HG02588 (cell line): ENCODE measurements around the gene CAPN7.

ENCODE experiments used
- ATAC-seq: cut with Tn5 transposase; IDR thresholded peaks from one replicate; pipeline ENCODE4 v1.9.1; 2021; ENCODE audit warnings: mild to moderate bottlenecking, moderate library complexity; ENCODE audit not compliant: unreplicated experiment

CAPN7 gene

GRCh38 chr3:15272426-15273196, 66.6 kb downstream of the CAPN7 start:
- ATAC-seq: no peak

- ATAC-seq: no peak
These were observed 67.2 kb downstream of the CAPN7 start for GRCh38 chr3:15273227-15273626.

DNA sequence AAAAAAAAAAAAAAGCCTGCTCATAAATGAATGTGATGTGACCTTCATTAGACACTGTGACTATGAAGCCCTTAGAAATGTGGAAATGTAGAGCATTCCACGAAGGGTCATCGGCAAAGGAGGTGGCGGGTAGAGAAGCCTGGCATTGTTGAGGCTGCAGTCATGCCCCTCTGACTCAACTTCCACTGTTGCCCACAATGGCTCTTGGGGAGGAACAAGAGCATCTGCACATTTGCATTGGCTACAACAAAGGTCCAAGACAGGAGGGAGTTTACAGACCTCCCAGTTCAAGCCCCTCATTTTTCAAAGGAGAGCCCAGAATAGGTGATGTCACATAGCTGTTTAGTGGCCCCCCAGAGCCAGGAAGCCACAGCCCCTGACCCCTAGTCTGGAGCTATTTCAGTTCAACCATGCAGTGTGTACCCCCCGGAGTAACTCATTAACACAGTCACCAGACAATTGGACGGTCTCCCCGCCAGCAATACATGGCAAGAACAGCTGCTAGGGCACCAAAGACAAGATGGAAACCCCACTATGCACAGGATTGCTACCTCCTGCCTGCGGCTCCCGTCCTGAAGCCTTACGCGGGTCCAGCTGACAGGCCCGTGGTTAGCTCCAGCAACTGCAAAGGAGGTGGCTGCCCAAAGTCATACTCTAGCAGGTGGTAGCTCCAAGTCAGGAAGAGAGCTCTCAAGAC, 70.1 kb downstream of the CAPN7 start:
- ATAC-seq: no peak

DNA sequence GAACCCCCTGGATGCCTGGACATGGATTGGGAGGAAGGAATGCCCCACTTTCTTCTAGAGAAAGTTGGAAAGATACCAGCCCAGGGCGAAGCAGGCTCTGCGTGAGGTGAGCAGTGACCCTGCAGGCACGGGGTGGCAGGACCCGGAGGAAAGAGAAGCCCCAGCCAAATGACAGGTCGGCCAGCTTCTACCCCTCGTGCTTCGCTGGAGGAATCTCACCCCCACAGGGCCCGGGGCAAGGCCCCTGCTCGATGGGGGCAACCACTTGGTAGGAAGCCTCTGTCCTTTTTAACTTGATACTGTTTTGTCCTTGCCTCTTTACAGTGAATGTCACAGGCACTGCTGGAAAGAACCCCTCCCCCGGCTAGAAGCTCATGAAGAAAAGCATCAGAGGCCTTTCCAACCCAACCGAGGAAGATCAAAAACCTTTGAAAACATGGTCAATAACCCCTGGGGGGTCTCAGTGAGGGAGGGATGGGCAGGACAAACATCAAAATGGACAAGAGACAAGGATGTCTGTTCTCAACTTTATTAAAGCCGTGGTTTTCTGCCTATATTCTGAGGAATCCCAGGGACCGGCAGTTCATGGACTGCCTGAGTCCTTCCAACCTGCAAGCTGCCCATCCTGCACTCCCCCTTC, 71.9 kb downstream of the CAPN7 start:
- ATAC-seq: no peak

DNA sequence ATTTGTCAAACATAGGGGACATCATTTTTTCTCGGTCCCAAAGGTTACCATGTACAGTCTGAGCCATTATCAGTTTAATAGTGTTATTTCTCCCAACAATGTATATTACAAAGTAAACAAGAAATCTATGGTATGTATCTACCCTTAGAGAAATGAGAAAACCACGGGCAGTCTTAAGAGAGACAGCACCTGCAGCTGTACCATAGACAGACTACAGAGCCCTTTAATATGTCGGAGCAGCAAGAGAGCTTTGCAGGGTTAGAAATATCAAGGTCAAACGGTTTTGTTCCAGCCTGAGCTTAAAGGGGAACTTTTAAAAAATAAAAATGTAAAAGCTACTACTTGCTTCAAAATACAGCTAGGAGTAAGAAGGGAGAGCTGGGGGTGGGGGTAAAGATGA, 73.2 kb downstream of the CAPN7 start:
- no peak for ATAC-seq

DNA sequence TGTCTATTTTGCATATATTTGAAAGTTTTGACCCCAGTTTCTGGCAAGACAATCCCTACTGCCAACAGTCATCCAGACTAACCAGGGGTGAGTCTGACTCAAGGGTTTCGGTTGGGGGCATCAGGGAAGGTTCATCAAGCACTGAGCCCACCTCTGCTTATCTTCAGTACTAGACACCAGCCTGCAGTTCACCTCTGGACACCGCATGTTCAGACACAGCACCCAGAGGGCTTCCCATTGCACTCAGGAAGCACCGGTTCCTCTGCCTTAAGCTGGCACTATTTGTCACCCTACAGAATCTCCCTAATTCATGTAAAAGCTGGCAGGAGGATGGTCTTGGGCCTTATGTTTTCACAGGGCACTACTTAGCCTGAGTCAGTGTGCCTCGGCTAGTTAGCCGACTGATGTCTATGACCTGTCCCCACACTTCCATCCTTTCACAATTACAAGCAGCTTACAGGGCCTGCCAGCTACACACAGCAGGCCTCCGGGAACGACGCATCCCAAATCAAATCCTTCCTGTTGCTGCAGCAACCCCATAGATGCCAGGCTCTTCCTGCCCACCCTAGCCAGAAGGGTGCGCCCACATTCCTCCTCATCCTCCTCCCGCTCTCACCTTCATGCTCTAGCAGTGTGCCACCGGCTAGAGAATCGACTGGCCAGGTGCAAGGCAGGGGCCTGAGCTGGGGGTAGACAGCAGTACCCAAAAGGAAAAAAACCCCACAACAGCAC, 73.8 kb downstream of the CAPN7 start:
- ATAC-seq: no peak

DNA sequence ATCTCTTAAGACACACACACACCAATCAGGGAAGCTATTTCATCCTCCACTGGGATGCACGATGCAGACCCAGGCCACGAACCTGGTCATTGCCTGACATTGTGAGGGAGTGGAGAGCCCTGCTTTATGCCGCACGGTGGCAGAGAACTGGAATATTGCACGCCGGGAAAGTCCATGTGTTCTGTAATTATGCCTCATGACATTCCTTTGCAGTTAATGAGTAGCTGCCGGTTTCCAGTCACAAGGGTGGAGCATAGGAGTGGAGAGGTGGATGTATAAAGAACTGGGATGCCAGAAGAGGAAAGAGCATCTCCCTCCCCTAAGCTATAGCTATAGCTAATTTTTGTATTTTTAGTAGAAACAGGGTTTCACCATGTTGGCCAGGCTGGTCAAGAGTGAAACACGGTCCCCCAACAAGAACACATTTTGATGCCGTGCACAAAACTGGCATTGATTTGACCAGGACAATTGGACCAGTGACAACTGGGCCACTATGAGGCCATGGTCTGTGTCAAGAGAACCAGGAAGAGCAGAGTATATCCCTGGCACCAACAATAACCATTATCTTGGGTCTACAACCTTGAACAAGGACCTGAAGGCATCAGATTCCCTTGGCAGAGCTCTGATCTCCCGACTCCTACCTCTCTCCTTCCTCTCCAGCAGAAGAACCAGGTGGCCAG, 74.9 kb downstream of the CAPN7 start:
- ATAC-seq: no peak

GRCh38 chr3:15281817-15282216, 75.8 kb downstream of the CAPN7 start:
- ATAC-seq: no peak

- ATAC-seq: peak; percentile 48
These were observed 77.7 kb downstream of the CAPN7 start for GRCh38 chr3:15283702-15284101.

- ATAC-seq: peak; percentile 14
These were observed 78.3 kb downstream of the CAPN7 start for GRCh38 chr3:15284121-15284889.

GRCh38 chr3:15286022-15286421, 80.0 kb downstream of the CAPN7 start:
- no peak for ATAC-seq

- no peak for ATAC-seq
These were observed 81.7 kb downstream of the CAPN7 start for GRCh38 chr3:15287565-15288330.

- ATAC-seq: no peak
These were observed 82.4 kb downstream of the CAPN7 start for GRCh38 chr3:15288331-15289035.

DNA sequence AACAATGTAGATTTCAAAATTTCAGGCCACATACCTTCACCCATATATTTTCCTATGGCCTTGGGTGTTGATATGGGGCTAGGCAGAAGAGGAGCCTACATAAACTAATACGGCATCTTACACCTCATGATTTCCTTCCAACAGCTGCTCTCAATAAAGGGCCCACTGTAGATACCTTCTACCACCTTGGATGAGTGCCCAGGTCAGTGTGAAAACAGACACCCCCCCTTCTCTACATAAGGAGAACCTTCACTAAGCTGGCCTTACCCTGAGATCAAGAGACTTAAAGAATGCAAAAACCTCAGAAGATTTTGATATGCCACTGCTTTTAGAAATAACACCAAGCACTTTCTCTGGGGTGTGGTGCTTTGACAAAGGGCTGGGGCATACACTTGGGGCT, 83.6 kb downstream of the CAPN7 start:
- ATAC-seq: no peak

GRCh38 chr3:15290736-15291135, 84.7 kb downstream of the CAPN7 start:
- no peak for ATAC-seq

DNA sequence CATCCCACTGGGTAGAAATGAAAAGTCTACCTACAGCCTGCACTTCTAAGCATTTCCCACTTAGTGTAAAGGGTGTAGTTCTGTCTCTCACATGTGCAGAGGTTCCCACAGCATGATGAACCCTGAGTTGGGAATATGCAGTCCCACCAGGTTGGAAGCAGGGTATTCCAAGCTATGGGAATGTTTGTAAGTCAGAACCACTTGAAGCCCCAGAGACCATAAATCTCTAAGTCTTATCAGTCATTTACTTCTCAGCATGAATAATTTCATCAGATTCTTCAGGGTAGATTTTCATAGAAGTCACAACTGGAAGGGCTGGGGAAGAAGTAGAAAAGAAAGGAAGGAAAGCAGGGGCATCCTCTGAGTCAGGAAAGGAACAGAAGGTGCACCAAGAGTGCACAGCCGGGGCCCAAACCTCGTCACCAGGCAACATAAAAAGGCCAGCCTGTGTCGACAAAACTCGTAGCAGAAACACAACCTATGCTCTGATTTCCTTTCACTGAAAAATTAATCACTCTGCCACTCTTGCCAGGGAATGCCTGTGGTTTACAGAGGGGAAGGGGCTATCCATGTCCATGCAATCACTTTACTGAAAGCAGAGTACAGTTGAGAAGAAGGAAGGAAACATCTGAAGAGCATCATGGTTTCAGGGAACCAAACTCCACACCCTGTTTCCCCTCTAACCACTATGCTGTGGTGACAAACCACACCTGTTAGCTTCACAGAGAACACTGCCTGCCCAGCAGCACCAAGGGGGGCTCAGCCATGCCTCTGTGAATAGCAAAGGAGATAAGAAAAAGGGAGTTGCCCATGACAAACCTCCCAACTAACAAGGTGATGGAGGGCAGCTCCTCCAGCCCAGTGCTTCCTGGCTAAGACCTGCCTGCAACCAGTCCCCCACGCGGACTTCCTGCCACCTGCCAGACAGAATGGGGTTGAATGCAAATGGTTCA, 85.8 kb downstream of the CAPN7 start:
- ATAC-seq: peak; percentile 87

- ATAC-seq: no peak
These were observed 86.9 kb downstream of the CAPN7 start for GRCh38 chr3:15292765-15293522.
